Measurements from ENCODE around the gene LAG3.

DNA sequence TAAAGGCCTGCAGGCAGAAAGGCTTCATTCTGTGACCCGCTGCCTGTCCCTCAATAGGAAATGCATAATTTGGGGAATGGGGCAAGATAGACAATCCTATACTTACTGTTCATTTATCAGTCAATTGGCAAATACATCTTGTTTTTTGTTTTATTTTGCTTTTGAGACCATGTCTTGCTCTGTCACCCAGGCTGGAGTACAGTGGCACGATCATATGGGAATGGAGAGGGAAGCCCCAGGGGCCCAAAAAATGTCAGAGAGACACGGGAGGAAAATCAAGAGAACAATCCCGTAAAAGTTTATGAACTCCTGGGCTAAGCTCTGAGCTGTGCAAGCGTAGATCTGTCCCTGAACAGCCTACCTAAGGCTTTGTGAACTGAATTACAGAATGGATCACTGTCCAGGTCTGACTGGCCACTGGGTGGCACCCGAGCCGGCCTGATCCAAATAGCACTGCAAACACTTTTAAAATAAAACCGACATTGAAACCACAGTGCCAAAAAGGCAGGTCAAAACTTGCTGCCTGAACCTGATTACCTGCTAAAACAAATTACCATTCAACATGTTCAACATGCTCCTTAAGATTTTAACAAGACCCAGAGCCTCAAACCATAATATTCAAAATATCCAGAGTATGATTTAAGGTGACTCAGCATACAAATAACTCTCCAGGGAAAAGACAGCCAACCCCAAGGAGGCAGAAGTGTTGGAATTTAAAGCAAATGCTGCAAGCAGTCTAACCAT lies 36.7 kb upstream of the LAG3 start:
- TF ChIP-seq, protein P1, sequence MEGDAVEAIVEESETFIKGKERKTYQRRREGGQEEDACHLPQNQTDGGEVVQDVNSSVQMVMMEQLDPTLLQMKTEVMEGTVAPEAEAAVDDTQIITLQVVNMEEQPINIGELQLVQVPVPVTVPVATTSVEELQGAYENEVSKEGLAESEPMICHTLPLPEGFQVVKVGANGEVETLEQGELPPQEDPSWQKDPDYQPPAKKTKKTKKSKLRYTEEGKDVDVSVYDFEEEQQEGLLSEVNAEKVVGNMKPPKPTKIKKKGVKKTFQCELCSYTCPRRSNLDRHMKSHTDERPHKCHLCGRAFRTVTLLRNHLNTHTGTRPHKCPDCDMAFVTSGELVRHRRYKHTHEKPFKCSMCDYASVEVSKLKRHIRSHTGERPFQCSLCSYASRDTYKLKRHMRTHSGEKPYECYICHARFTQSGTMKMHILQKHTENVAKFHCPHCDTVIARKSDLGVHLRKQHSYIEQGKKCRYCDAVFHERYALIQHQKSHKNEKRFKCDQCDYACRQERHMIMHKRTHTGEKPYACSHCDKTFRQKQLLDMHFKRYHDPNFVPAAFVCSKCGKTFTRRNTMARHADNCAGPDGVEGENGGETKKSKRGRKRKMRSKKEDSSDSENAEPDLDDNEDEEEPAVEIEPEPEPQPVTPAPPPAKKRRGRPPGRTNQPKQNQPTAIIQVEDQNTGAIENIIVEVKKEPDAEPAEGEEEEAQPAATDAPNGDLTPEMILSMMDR (conservative IDR thresholded peaks at IDR 0.05 in 1 of 2, IDR thresholded peaks at IDR 0.05 in 1 of 2; ENCODE audit: low read depth in 1 of 2, low read length in 2 of 2), result peak; percentile 69 to 77
- no peak for TF ChIP-seq EZH2 (IDR thresholded peaks at IDR 0.05; ENCODE audit: low read length, missing control alignments)
